Endothelial cell (in vitro differentiated cells): ENCODE measurements around the gene PIK3CB. TPM values are rescaled to one million over a fixed set of nuclear protein-coding genes. Genes with fewer than 3 reads are reported as not detected.

ENCODE experiments used
- DNase-seq: peaks from one replicate; pipeline ENCODE4 v3.0.0; 2021; ENCODE audit warnings: low spot score
- H3K27ac Mint-ChIP-seq: one replicate; pipeline ENCODE4 v1.8.0; 2021; ENCODE audit warnings: mixed read lengths, inconsistent platforms; ENCODE audit not compliant: unreplicated experiment
- H3K27me3 Mint-ChIP-seq: one replicate; pipeline ENCODE4 v1.8.0; 2021; ENCODE audit warnings: mild to moderate bottlenecking, moderate library complexity, mixed read lengths, inconsistent platforms; ENCODE audit not compliant: unreplicated experiment
- H3K36me3 Mint-ChIP-seq: one replicate; pipeline ENCODE4 v1.8.0; 2021; ENCODE audit warnings: mild to moderate bottlenecking, low read depth, mixed read lengths, inconsistent platforms; ENCODE audit not compliant: unreplicated experiment
- H3K4me1 Mint-ChIP-seq: one replicate; pipeline ENCODE4 v1.8.0; 2021; ENCODE audit warnings: mild to moderate bottlenecking, mixed read lengths, inconsistent platforms; ENCODE audit not compliant: unreplicated experiment
- H3K4me3 Mint-ChIP-seq: one replicate; pipeline ENCODE4 v1.8.0; 2021; ENCODE audit warnings: mild to moderate bottlenecking, mixed read lengths, inconsistent platforms; ENCODE audit not compliant: unreplicated experiment
- H3K9me3 Mint-ChIP-seq: one replicate; pipeline ENCODE4 v1.8.0; 2021; ENCODE audit warnings: mixed read lengths, inconsistent platforms; ENCODE audit not compliant: unreplicated experiment
- total RNA-seq: library from RNA; stranded (reverse); fragmentation: NEBNext Ultra II Directional; extraction: Animal tissue kit (Norgen Biotek cat#: 25700); gene quantifications from one replicate; pipeline ENCODE4 v1.2.1, GENCODE V29; 2021; ENCODE audit not compliant: unreplicated experiment
- TF ChIP-seq, protein P1 (sequence below): fragments of 200-600 bp; sonication (generic); IDR thresholded peaks from one replicate; pipeline ENCODE4 v1.5.0; 2021; ENCODE audit warnings: antibody characterized with exemption; ENCODE audit not compliant: unreplicated experiment

PIK3CB gene
- total RNA-seq, 1 donor from 2014 or later: 14.2 TPM

DNA sequence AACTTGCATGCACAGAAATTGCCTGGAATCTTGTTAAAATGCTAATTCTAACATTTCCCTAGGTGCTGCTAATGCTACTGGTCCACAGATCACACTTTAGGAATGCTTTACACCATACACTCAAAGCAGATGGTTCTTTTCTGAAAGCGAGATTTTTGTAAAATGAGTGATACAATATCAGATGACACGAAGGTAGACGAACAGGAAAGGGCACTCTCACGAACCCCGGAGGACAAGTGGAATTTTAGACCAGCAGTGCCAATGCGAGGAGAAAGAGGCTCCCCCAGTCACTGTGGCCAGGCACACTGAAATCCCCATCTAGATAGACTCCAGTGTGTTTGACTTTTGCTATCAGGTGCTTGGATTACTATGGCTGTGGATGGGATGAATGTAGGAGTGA lies 205.2 kb downstream of the PIK3CB start:
- TF ChIP-seq, protein P1, sequence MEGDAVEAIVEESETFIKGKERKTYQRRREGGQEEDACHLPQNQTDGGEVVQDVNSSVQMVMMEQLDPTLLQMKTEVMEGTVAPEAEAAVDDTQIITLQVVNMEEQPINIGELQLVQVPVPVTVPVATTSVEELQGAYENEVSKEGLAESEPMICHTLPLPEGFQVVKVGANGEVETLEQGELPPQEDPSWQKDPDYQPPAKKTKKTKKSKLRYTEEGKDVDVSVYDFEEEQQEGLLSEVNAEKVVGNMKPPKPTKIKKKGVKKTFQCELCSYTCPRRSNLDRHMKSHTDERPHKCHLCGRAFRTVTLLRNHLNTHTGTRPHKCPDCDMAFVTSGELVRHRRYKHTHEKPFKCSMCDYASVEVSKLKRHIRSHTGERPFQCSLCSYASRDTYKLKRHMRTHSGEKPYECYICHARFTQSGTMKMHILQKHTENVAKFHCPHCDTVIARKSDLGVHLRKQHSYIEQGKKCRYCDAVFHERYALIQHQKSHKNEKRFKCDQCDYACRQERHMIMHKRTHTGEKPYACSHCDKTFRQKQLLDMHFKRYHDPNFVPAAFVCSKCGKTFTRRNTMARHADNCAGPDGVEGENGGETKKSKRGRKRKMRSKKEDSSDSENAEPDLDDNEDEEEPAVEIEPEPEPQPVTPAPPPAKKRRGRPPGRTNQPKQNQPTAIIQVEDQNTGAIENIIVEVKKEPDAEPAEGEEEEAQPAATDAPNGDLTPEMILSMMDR: no peak
- H3K4me1 Mint-ChIP-seq: no peaks in the 10 kb centered on the region
- no peak overlapping the region for H3K4me3 Mint-ChIP-seq
- DNase-seq: no peak
- H3K36me3 Mint-ChIP-seq: no peaks in the 10 kb centered on the region
- no peaks in the 10 kb centered on the region for H3K9me3 Mint-ChIP-seq
- H3K27ac Mint-ChIP-seq: no peak overlapping the region
- H3K27me3 Mint-ChIP-seq: no peaks in the 10 kb centered on the region

DNA sequence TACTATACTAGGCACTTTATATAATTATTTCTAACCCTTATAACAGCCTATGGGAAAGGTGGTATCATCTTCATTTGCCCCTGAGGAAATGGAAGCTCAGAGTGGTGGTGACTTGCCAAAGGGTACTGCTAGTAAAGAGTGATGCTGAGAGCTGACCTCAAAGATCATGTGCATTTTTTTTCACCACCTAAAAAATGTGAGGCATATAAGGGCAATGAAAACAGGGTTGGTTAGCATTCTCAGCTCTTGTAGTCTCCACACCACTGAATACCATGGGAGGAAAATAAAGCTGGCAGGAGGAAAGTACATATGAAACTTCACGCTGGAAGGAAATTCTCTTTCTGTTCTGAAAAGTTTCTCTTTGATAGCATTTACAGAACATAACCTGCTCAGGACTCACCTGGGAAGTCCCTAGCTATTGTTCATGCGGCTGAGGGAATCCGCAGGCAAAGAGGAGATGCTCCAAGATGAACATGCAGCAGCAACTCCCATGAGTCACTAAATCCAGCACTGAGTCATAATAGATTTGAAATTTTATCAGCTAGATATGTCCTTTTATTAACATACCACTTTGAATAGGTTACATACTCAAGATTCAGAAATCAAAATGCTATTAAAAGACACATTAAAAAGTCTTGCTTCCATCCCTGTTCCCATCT lies 208.9 kb downstream of the PIK3CB start:
- Mint-ChIP-seq H3K9me3 (no peaks in the 10 kb centered on the region), H3K27ac (no peak overlapping the region), H3K27me3 (no peaks in the 10 kb centered on the region), H3K4me1 (no peaks in the 10 kb centered on the region), H3K36me3 (no peaks in the 10 kb centered on the region), H3K4me3 (no peak overlapping the region)
- TF ChIP-seq, protein P1: no peak
- DNase-seq: no peak

DNA sequence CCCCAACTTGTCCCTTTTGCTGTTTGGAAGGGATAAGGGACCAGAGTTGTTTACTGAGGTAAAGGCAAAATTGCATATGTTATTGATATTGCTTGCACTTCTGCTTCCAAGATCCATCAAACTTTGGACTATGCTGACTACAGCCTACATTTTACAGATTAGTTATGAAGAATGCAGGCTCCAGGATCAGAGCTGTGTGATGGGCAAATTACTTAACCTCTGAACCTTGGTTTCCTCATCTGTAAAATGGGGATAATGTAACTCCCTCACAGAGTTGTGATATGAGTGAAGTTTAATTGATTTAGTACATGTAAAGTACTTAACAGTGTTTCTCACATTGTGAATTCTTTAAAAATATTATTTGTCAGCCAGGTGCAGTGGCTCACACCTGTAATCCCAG lies 210.2 kb downstream of the PIK3CB start:
- no peaks in the 10 kb centered on the region for H3K27me3 Mint-ChIP-seq
- H3K9me3 Mint-ChIP-seq: no peaks in the 10 kb centered on the region
- no peak overlapping the region for H3K4me3 Mint-ChIP-seq
- H3K4me1 Mint-ChIP-seq: no peaks in the 10 kb centered on the region
- no peaks in the 10 kb centered on the region for H3K36me3 Mint-ChIP-seq
- no peak overlapping the region for H3K27ac Mint-ChIP-seq
- no peak for DNase-seq
- TF ChIP-seq, protein P1: no peak

DNA sequence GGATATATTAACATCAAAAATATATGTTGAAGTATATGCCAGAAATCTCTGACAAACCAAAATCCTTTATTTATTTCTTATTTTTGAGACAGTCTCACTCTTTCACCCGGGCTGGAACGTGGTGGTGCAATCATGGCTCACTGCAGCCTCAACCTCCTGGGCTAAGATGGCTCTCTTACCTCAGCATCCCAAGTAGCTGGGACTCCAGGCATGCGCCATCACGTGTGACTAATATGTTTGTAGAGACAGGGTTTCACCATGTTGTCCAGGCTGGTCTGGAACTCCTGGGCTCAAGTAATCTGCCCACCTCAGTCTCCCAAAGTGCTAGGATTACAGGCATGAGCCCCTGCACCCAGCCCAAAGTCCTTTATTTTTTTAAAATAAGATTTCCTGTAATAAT lies 214.3 kb downstream of the PIK3CB start:
- Mint-ChIP-seq H3K4me3 (no peak overlapping the region), H3K4me1 (no peaks in the 10 kb centered on the region), H3K27me3 (no peaks in the 10 kb centered on the region), H3K36me3 (no peaks in the 10 kb centered on the region), H3K27ac (no peak overlapping the region), H3K9me3 (no peaks in the 10 kb centered on the region)
- TF ChIP-seq, protein P1: no peak
- no peak for DNase-seq

DNA sequence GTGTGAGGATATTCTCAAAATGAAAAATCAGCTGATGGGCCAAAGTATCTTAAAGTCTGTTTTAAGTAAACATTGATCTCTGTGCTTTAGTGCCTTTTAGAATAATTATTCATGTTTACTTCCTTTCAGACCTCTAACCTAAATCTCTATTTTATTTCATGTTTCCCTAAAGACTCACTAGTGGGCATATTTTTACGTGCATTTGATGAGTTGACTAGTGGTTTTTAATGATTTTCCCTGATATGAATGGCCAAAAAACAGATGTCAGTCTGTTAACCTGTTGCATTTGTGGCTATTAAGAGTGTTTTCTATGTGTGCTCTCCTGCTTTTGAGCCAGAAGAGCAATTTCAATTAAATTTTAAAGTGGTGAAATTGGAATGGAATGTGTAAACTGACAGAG lies 219.3 kb downstream of the PIK3CB start:
- no peak overlapping the region for H3K27ac Mint-ChIP-seq
- no peaks in the 10 kb centered on the region for H3K4me1 Mint-ChIP-seq
- H3K4me3 Mint-ChIP-seq: no peak overlapping the region
- H3K9me3 Mint-ChIP-seq: no peaks in the 10 kb centered on the region
- TF ChIP-seq, protein P1: no peak
- H3K27me3 Mint-ChIP-seq: no peaks in the 10 kb centered on the region
- no peak for DNase-seq
- H3K36me3 Mint-ChIP-seq: no peaks in the 10 kb centered on the region
